DOHH2 (cell line): Measurements from ENCODE around the gene MSH2.

ENCODE experiments used
- CTCF ChIP-seq: fragments of 200-600 bp; sonication (generic); IDR thresholded peaks from one replicate; pipeline ENCODE4 v1.5.1; 2014; ENCODE audit warnings: antibody characterized with exemption, mild to moderate bottlenecking, low read depth, low read length; ENCODE audit not compliant: poor library complexity, severe bottlenecking
- EZH2phosphoT487 ChIP-seq: fragments of 200-600 bp; sonication (generic); IDR thresholded peaks from 2 replicates; pipeline ENCODE4 v1.6.1; 2017; ENCODE audit warnings: borderline replicate concordance, mild to moderate bottlenecking, antibody characterized with exemption, low read length, moderate library complexity, mixed read lengths

GRCh38 chr2:47528455-47528854 lies 125.5 kb downstream of the MSH2 start:
- no peak for TF ChIP-seq CTCF
- no peak for TF ChIP-seq EZH2phosphoT487
